Cardiac ventricle fibroblast (primary cell): ENCODE measurements around the gene GPR55. TPM values are rescaled to one million over a fixed set of nuclear protein-coding genes. Genes with fewer than 3 reads are reported as not detected.

ENCODE experiments used
- total RNA-seq: library from RNA; depleted of rRNA; stranded (reverse); fragments of >200 nt; gene quantifications from 2 replicates; pipeline ENCODE4 v1.2.3, GENCODE V29; 2015

The GPR55 gene, protein sequence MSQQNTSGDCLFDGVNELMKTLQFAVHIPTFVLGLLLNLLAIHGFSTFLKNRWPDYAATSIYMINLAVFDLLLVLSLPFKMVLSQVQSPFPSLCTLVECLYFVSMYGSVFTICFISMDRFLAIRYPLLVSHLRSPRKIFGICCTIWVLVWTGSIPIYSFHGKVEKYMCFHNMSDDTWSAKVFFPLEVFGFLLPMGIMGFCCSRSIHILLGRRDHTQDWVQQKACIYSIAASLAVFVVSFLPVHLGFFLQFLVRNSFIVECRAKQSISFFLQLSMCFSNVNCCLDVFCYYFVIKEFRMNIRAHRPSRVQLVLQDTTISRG
- not detected in 2 replicates for total RNA-seq

DNA sequence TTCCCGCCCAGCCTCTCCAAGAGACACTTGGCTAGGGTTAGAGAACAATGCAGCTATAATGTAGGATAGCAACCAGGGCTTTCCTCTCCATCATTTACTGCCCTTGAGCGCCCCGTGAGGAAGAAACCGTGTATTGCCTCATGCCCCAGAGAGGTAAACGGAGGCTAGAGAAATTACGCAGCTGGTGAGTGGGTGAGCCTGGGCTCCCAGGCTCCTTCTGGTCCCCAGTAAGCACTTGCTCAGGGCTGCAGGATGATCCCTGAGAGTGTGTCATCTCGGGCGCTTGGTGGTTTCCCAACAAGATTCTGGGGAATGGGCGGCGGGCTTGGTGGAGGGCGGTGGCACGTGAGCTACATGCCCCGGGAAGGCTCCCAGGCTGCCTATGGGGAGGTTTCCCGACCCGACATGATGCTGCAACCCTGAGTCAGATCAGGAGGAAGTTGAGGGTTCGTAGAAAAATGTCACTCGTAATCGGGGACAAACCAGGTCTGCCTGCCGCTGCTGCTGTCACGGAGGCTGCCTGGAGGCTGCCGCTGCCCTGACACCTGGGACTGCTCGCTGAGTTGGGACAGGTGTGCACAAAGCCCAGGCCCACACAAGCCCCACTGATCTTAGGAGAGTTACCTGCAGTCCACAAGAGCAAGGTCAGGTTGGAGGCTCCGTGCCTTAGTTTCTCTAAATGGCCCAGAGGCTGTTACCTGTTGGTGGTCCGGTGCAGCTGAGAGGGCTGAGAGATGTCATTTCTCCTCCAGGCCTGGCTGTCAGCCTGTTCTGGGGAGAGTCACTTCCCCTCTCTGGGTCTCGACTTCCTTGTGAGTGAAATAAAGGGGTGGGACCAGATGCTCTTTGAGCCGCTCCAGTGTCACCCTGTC is at the start of gene GPR55:
Gene GPR55, minus strand, starts transcription at position 773 of the 872 bp plus-strand sequence. CDS start 14,280 bp downstream, outside the sequence.

DNA sequence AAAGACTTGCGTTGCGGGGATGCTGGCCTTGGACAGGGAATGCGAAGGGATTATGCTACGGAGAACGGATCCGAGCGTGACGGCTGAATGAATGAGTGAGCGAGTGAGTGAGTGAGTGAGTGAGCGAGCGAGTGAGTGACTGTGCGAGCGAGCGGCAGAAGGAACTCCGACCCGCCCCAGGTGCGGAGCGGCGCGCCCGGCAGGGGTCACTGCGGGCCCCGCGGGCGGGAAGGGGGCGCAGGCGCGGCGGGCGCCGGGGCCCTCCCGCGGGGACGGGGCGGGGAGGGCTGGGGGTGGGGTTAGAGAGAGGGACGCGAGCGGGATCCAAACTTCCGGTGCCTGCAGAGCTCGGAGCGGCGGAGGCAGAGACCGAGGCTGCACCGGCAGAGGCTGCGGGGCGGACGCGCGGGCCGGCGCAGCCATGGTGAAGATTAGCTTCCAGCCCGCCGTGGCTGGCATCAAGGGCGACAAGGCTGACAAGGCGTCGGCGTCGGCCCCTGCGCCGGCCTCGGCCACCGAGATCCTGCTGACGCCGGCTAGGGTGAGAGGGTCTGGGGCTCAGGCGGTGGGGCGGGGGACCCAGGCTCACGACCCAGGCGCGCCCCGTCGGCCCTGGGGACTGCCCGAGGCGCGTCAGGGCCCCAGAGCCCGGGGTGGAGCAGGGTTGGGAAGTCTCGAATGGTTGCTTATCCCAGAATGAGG is 60.3 kb downstream of the GPR55 start, which contains the start of gene ITM2C:
Gene ITM2C, plus strand, starts transcription at position 338 of the 702 bp plus-strand sequence. Its CDS starts 84 bp downstream, at position 422.

Other genes with a start within 250 kb of the GPR55 start
- 26.0 and 31.2 TPM in 2 replicates for gene CAB39, start 212.4 kb downstream of the GPR55 start, total RNA-seq
- gene ITM2C, start 60.3 kb downstream of the GPR55 start, total RNA-seq, result 90.9 and 93.8 TPM in 2 replicates
- gene SPATA3, start 70.9 kb upstream of the GPR55 start, total RNA-seq, result not detected in 2 replicates
- gene C2orf72, start 112.3 kb upstream of the GPR55 start, total RNA-seq, result 0.19 and 0.20 TPM in 2 replicates
- 51.0 and 58.2 TPM in 2 replicates for gene PSMD1, start 131.6 kb upstream of the GPR55 start, total RNA-seq
- 4.1 and 4.3 TPM in 2 replicates for gene HTR2B, start 199.8 kb upstream of the GPR55 start, total RNA-seq